ENCODE results near the gene CRMP1. TPM values are rescaled to one million over a fixed set of nuclear protein-coding genes. Genes with fewer than 3 reads are reported as not detected.

Gene CRMP1
- total and polyA plus RNA-seq, 3 donors from 2014 or later: 5.0 to 9.4 (median 8.9) TPM

DNA sequence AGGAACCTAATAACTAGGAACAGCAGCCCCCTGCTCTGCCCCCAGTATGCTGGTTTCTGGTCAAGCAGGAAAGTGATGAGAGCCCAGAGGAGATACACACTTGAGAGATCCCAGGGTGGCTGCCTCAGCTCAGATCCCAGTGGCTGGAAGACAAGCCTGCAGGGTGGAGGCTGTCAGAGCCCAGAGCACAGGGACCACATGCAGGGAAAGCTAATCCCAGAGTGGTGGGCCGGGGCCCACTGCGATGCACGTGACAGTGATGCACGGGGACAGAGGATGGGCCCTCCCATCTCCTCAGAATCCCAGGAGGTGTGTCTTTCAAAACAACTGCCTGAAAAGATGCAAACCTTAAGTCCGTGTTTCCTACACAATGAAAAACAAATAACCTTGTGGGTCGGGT lies 29.1 kb upstream of the CRMP1 start:
- no peaks in the 10 kb centered on the region for H3K9me3 ChIP-seq
- no peaks in the 10 kb centered on the region for H3K27me3 ChIP-seq
- no peaks in the 10 kb centered on the region for H3K36me3 ChIP-seq (ENCODE audit: low read depth, missing control alignments)
- H3K4me3 ChIP-seq: no peak overlapping the region
- no peaks in the 10 kb centered on the region for H3K4me1 ChIP-seq
- intact Hi-C loops (cut with DNase I; ENCODE audit: low total_unique reads): no loop called here
- H3K27ac ChIP-seq: no peak overlapping the region
- no peak for DNase-seq
- WGBS, 2 donors: 70 to 74% methylated on average over 4 to 6 of the region's 6 CpGs
- TF ChIP-seq POLR2A (IDR thresholded peaks at IDR 0.05) (no peak), CTCF (IDR thresholded peaks at IDR 0.05) (no peak)

DNA sequence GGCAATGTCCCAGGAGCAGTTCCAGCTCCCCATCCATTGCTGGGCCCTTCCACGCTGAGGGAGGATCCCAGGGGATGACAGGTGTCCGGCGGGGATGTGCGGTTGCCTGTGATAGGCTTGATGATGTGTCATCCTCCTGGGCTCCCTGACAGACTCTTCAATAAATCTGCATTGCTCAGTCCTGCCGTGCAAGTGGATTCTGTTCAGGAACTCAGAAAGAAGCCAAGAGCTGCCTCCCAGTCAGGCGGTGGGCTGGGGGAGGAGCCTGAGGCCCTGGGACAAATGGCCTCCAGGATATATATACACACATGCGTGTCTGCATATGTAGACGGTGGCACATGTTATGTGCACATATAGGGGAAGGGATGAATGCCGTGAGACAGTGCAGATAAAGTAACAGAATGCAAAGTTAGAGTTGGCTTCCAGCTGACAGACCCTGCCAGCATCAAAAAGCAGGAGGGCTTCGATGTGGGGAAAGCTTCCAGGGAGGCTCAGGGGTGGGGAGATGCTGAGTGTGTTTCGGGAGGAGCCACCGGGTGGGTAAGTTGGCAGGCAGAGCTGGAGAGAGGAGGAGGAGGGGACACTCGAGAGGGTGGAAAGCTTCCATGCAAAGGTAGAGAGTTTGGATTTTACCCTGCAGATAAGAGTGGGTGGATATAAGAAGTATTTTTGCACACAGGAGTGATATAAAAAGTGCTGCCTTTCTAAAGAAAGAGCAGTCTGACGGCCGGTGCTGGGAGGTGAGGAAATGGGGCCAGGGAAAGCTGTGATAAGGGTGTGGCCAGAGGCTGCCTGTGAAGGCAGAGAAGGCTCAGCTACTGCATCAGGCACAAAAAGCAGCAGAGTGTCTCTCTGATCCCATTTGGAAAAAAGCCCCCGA lies 28.5 kb upstream of the CRMP1 start:
- no peaks in the 10 kb centered on the region for H3K36me3 ChIP-seq (ENCODE audit: low read depth, missing control alignments)
- H3K27ac ChIP-seq: no peak overlapping the region
- H3K4me1 ChIP-seq: no peaks in the 10 kb centered on the region
- TF ChIP-seq POLR2A (IDR thresholded peaks at IDR 0.05): no peak
- no peak for TF ChIP-seq CTCF (IDR thresholded peaks at IDR 0.05)
- H3K9me3 ChIP-seq: no peaks in the 10 kb centered on the region
- no peaks in the 10 kb centered on the region for H3K27me3 ChIP-seq
- no peak for DNase-seq
- no peak overlapping the region for H3K4me3 ChIP-seq
- intact Hi-C loops (cut with DNase I; ENCODE audit: low total_unique reads): no loop called here
- WGBS, 2 donors: 32 to 47% methylated on average over 16 of the region's 16 CpGs

DNA sequence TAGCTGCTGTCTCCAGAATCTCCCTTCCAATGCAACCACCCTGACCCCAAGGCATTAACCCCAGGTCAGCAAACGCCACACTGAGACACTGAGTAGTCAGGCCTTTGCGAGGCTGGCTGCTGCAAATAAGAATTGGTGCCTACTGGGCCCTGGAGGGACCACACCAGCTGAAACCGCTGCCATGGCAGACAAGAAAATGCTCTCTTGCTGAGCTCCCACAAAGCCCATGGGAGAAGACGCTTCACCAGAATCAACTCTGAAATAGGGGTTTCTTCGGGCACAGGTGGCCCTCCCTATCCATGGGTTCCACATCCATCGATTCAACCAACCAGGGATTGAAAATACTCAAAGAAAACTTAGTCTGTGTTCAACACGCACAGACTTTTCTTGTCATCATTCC lies 26.7 kb upstream of the CRMP1 start:
- no peak for TF ChIP-seq POLR2A (IDR thresholded peaks at IDR 0.05)
- TF ChIP-seq CTCF (IDR thresholded peaks at IDR 0.05): no peak
- Histone ChIP-seq H3K27ac (no peak overlapping the region), H3K4me1 (no peaks in the 10 kb centered on the region), H3K4me3 (no peak overlapping the region), H3K36me3 (ENCODE audit: low read depth, missing control alignments) (no peaks in the 10 kb centered on the region), H3K27me3 (no peaks in the 10 kb centered on the region), H3K9me3 (no peaks in the 10 kb centered on the region)
- WGBS, 2 donors: 80 to 89% methylated on average over 7 of the region's 7 CpGs
- DNase-seq: no peak
- intact Hi-C loops (cut with DNase I; ENCODE audit: low total_unique reads): no loop called here

DNA sequence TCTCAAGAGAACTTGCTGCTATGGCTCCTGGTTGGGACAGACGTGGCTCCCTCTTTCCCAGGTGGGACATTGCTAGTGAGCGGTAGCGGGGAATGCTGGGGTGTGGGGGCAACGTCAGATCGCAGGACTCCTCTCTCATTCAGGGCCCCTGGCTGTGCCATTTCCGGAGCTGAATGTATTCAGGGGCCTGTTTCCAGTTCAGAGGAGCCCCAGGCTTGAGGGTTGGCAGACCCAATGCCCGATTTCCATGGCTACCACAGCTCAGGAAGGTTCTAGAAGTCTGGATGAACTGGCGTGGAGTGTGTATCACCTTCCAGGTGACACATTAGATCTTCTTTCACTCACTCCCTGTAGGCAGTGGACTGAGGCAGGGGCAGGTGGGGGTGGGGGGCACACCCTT lies 26.2 kb upstream of the CRMP1 start:
- WGBS, 2 donors: 89% methylated on average over 8 of the region's 8 CpGs; no CpG with 5 or more reads in 1 of the 2 donors
- no peak for DNase-seq
- Histone ChIP-seq H3K36me3 (ENCODE audit: low read depth, missing control alignments) (no peaks in the 10 kb centered on the region), H3K4me3 (no peak overlapping the region), H3K4me1 (no peaks in the 10 kb centered on the region), H3K27ac (no peak overlapping the region), H3K27me3 (no peaks in the 10 kb centered on the region), H3K9me3 (no peaks in the 10 kb centered on the region)
- TF ChIP-seq POLR2A (IDR thresholded peaks at IDR 0.05) (no peak), CTCF (IDR thresholded peaks at IDR 0.05) (no peak)
- intact Hi-C loops (cut with DNase I; ENCODE audit: low total_unique reads): no loop called here
